H1 (cell line): Measurements from ENCODE around the gene ATP13A3. TPM values are rescaled to one million over a fixed set of nuclear protein-coding genes. Genes with fewer than 3 reads are reported as not detected.

Experiments used
- CHD7 ChIP-seq: fragments of 300-600 bp; sonication (generic); IDR thresholded peaks from 2 replicates; pipeline ENCODE4 v1.7.1; 2012; ENCODE audit warnings: low read length, moderate library complexity, mild to moderate bottlenecking, inconsistent platforms; ENCODE audit not compliant: insufficient replicate concordance
- EP300 ChIP-seq, 2 experiments: IDR thresholded peaks; 1 replicate in 1 of 2; 2 replicates in 1 of 2; pipeline ENCODE4 v1.6.1; 2011 to 2012; ENCODE audit warnings: low read depth in 2 of 2, low read length in 2 of 2, mild to moderate bottlenecking in 2 of 2, borderline replicate concordance in 1 of 2, inconsistent platforms in 1 of 2, moderate library complexity in 1 of 2
- YY1 ChIP-seq: IDR thresholded peaks from 2 replicates; pipeline ENCODE4 v1.6.1; 2011; ENCODE audit warnings: low read depth, mild to moderate bottlenecking, low read length
- polyA plus RNA-seq, 7 experiments: library from polyadenylated mRNA; depleted of rRNA in 3 of 7; stranded (reverse) in 5 of 7; unstranded in 2 of 7; fragments of >200 nt in 5 of 7; fragments of 200-250 nt in 2 of 7; gene quantifications; 1 replicate in 5 of 7; 2 replicates in 1 of 7; 4 replicates in 1 of 7; pipeline versions ENCODE4 v1.2.1 to v1.2.3, GENCODE V29; 2011 to 2013; ENCODE audit warnings: missing spikeins in 2 of 7, mixed read lengths in 2 of 7
- total RNA-seq: library from RNA; stranded (reverse); fragmentation: NEBNext Ultra II Directional; extraction: Animal tissue kit (Norgen Biotek cat#: 25700); gene quantifications from 2 replicates; pipeline ENCODE4 v1.2.1, GENCODE V29; 2021

ATP13A3 gene
- total and polyA plus RNA-seq, 2 of the 8 experiments (the other 6 are each of a cell fraction or from before 2014, with no cell fraction given): 18.6 to 92.2 TPM

DNA sequence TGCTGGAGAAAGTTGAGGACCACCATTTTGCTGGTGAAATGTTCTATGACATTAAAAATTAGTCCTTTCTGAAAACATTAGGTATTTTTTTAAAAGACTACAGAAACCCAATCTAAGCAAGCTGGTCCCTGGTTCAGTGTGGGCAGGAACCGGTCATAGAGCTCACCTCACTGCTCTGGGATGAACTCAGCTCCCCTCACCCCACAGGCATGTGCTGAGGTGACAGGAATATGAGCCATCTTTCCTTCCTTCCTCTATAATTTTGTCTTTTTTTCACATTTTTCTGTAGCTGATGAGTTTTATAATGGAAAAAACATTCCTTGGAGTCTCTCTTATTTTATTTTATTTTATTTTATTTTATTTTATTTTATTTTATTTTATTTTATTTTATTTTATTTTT is 109.1 kb downstream of the ATP13A3 start (continued):
- TF ChIP-seq CHD7 (no peak), EP300 (IDR thresholded peaks at IDR 0.05; ENCODE audit: borderline replicate concordance in 1 of 2, low read depth in 2 of 2, low read length in 2 of 2) (no peak), YY1 (no peak)
